ENCODE measurements around the gene MAST3.

Gene MAST3

GRCh38 chr19:18193388-18194180 is 96.0 kb downstream of the MAST3 start:
- no peak for DNase-seq

- no peak for DNase-seq
These were observed 96.6 kb downstream of the MAST3 start for GRCh38 chr19:18194181-18194530.

GRCh38 chr19:18194554-18195238 is 97.1 kb downstream of the MAST3 start:
- no peak for DNase-seq

GRCh38 chr19:18196511-18196845 is 98.9 kb downstream of the MAST3 start:
- no peak for DNase-seq

- no peak for DNase-seq
These were observed 99.7 kb downstream of the MAST3 start for GRCh38 chr19:18197306-18197705.

- no peak for DNase-seq
These were observed 100.4 kb downstream of the MAST3 start for GRCh38 chr19:18197941-18198340.

GRCh38 chr19:18198374-18198773 is 100.8 kb downstream of the MAST3 start:
- DNase-seq = no peak

Measured in DMS79 treated with DMSO at 0.1 percent for 48 hours (cell line).